Stomach (tissue), 4 donors: ENCODE measurements around the gene FAIM2.

Source experiments
- EP300 ChIP-seq: sonication (generic); formaldehyde crosslinking; IDR thresholded peaks from one replicate; pipeline ENCODE4 v1.6.1; 2017; ENCODE audit warnings: antibody characterized with exemption
- POLR2A ChIP-seq, 4 donors: fragments of 450-650 bp; IDR thresholded peaks; one replicate each; pipeline ENCODE4 v1.6.1; 2016; ENCODE audit warnings: antibody characterized with exemption in 4 of 4, control low read depth in 2 of 4, mild to moderate bottlenecking in 1 of 4, moderate library complexity in 1 of 4
- TF ChIP-seq, protein P1 (sequence below), 7 experiments: fragments of 450-650 bp in 4 of 7; fragments of 200-600 bp in 3 of 7; sonication (generic) in 3 of 7; IDR thresholded peaks; one replicate each; pipeline ENCODE4 v1.5.1; 2016 to 2019; ENCODE audit warnings: antibody characterized with exemption in 7 of 7, control low read depth in 2 of 7, mild to moderate bottlenecking in 1 of 7

DNA sequence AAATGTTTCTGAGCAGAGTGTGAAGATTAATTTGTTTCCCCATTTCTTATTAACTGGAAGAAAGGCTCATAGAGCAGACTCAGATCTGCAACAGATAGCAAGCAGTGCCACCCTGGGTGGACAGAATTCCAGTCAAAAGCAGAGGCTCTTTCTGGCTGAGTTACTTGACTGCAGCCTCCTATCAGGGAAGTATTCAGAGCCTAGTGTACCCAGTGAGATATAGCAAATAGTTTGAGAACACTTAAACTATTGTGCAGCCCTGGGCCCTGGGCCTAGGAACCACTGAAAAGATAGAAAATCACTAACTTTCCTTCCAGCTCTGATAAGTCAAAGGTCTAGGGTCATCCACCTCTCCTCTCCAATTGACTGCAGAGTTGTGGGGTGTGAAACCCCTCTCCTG lies 35.6 kb upstream of the FAIM2 start:
- TF ChIP-seq, protein P1, sequence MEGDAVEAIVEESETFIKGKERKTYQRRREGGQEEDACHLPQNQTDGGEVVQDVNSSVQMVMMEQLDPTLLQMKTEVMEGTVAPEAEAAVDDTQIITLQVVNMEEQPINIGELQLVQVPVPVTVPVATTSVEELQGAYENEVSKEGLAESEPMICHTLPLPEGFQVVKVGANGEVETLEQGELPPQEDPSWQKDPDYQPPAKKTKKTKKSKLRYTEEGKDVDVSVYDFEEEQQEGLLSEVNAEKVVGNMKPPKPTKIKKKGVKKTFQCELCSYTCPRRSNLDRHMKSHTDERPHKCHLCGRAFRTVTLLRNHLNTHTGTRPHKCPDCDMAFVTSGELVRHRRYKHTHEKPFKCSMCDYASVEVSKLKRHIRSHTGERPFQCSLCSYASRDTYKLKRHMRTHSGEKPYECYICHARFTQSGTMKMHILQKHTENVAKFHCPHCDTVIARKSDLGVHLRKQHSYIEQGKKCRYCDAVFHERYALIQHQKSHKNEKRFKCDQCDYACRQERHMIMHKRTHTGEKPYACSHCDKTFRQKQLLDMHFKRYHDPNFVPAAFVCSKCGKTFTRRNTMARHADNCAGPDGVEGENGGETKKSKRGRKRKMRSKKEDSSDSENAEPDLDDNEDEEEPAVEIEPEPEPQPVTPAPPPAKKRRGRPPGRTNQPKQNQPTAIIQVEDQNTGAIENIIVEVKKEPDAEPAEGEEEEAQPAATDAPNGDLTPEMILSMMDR (IDR thresholded peaks at IDR 0.05), result no peak
- TF ChIP-seq EP300 (no peak), POLR2A (IDR thresholded peaks at IDR 0.05) (no peak)
